ENCODE measurements around the gene TMTC1. TPM values are rescaled to one million over a fixed set of nuclear protein-coding genes. Genes with fewer than 3 reads are reported as not detected.

Gene TMTC1
- total and polyA plus RNA-seq, 8 donors, result 0.85 to 37.7 (median 1.9) TPM

GRCh38 chr12:29574500-29574899 is 209.2 kb downstream of the TMTC1 start:
- Histone ChIP-seq H3K27ac (no peak overlapping the region), H3K27me3 (no peaks in the 10 kb centered on the region), H3K36me3 (no peaks in the 10 kb centered on the region), H3K4me3 (no peak overlapping the region), H3K9me3 (no peaks in the 10 kb centered on the region), H3K4me1 (peaks cover 0 to 13% of the 10 kb centered on the region in 2 donors)
- DNase-seq, result no peak
- no peak for TF ChIP-seq CTCF (IDR thresholded peaks at IDR 0.05)
- intact Hi-C loops (cut with DNase I), result no loop called here
- ATAC-seq, result no peak

GRCh38 chr12:29572938-29573337 is 210.8 kb downstream of the TMTC1 start:
- H3K27ac ChIP-seq, result no peak overlapping the region
- no peaks in the 10 kb centered on the region for H3K27me3 ChIP-seq
- no peak overlapping the region for H3K4me3 ChIP-seq
- DNase-seq (no peak), ATAC-seq (no peak)
- H3K4me1 ChIP-seq, result peaks cover 0 to 8% of the 10 kb centered on the region in 2 donors
- H3K9me3 ChIP-seq, result no peaks in the 10 kb centered on the region
- no peak for TF ChIP-seq CTCF (IDR thresholded peaks at IDR 0.05)
- no peaks in the 10 kb centered on the region for H3K36me3 ChIP-seq
- intact Hi-C loops (cut with DNase I), result no loop called here

GRCh38 chr12:29572464-29572863 is 211.3 kb downstream of the TMTC1 start:
- DNase-seq, result no peak
- intact Hi-C loops (cut with DNase I), result no loop called here
- H3K9me3 ChIP-seq, result no peaks in the 10 kb centered on the region
- H3K27ac ChIP-seq, result no peak overlapping the region
- H3K4me1 ChIP-seq, result peaks cover 0 to 3% of the 10 kb centered on the region in 2 donors
- TF ChIP-seq CTCF (IDR thresholded peaks at IDR 0.05), result no peak
- no peak for ATAC-seq
- H3K36me3 ChIP-seq, result no peaks in the 10 kb centered on the region
- no peaks in the 10 kb centered on the region for H3K27me3 ChIP-seq
- H3K4me3 ChIP-seq, result no peak overlapping the region

- no peaks in the 10 kb centered on the region for H3K27me3 ChIP-seq
- peak in 1 of 4 donors; percentile 22 for DNase-seq
- no peaks in the 10 kb centered on the region for H3K9me3 ChIP-seq
- H3K36me3 ChIP-seq, result no peaks in the 10 kb centered on the region
- no peak for TF ChIP-seq CTCF (IDR thresholded peaks at IDR 0.05)
- H3K4me1 ChIP-seq, result peaks cover 0 to 3% of the 10 kb centered on the region in 2 donors
- intact Hi-C loops (cut with DNase I), result no loop called here
- no peak for ATAC-seq
- peak overlapping the region in 1 of 2 donors; percentile 20 for H3K27ac ChIP-seq
- no peak overlapping the region for H3K4me3 ChIP-seq
Measured at GRCh38 chr12:29569132-29569757, 214.5 kb downstream of the TMTC1 start.

GRCh38 chr12:29566441-29566840 is 217.3 kb downstream of the TMTC1 start:
- Histone ChIP-seq H3K36me3 (no peaks in the 10 kb centered on the region), H3K4me3 (no peak overlapping the region), H3K4me1 (peaks cover 11 to 19% of the 10 kb centered on the region in 2 donors), H3K9me3 (no peaks in the 10 kb centered on the region), H3K27me3 (no peaks in the 10 kb centered on the region), H3K27ac (no peak overlapping the region)
- TF ChIP-seq CTCF (IDR thresholded peaks at IDR 0.05), result no peak
- ATAC-seq (no peak), DNase-seq (no peak)
- intact Hi-C loops (cut with DNase I), result no loop called here
